Measurements from ENCODE around the gene MAP2K2.

MAP2K2 gene

GRCh38 chr19:4077007-4077374 is 46.9 kb downstream of the MAP2K2 start:
- DNase-seq = no peak
- Histone ChIP-seq H3K27ac (peak overlapping the region in 1 of 2 donors; percentile 64), H3K36me3 (no peaks in the 10 kb centered on the region), H3K27me3 (peaks cover 0 to 8% of the 10 kb centered on the region in 2 donors), H3K4me3 (no peak overlapping the region), H3K9me3 (no peaks in the 10 kb centered on the region), H3K4me1 (peaks cover 0 to 11% (median 8%) of the 10 kb centered on the region in 4 donors)
- TF ChIP-seq, protein P1, sequence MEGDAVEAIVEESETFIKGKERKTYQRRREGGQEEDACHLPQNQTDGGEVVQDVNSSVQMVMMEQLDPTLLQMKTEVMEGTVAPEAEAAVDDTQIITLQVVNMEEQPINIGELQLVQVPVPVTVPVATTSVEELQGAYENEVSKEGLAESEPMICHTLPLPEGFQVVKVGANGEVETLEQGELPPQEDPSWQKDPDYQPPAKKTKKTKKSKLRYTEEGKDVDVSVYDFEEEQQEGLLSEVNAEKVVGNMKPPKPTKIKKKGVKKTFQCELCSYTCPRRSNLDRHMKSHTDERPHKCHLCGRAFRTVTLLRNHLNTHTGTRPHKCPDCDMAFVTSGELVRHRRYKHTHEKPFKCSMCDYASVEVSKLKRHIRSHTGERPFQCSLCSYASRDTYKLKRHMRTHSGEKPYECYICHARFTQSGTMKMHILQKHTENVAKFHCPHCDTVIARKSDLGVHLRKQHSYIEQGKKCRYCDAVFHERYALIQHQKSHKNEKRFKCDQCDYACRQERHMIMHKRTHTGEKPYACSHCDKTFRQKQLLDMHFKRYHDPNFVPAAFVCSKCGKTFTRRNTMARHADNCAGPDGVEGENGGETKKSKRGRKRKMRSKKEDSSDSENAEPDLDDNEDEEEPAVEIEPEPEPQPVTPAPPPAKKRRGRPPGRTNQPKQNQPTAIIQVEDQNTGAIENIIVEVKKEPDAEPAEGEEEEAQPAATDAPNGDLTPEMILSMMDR (IDR thresholded peaks at IDR 0.05) = no peak
- intact Hi-C loops (cut with DNase I; ENCODE audit: low total_unique reads) = loop anchor here (5.0 kb wide), 1 partner anchor 565 kb away; no protein-coding TSS in a partner anchor

GRCh38 chr19:4075373-4075772 is 48.5 kb downstream of the MAP2K2 start:
- TF ChIP-seq, protein P1 (IDR thresholded peaks at IDR 0.05) = no peak
- H3K27ac ChIP-seq = no peak overlapping the region
- DNase-seq = no peak

GRCh38 chr19:4071610-4072009 is 52.3 kb downstream of the MAP2K2 start:
- peaks cover 0 to 13% (median 8%) of the 10 kb centered on the region in 4 donors for H3K4me1 ChIP-seq
- H3K4me3 ChIP-seq = no peak overlapping the region
- DNase-seq = no peak
- intact Hi-C loops (cut with DNase I; ENCODE audit: low total_unique reads) = no loop called here
- no peak overlapping the region for H3K27ac ChIP-seq
- H3K36me3 ChIP-seq = no peaks in the 10 kb centered on the region
- H3K27me3 ChIP-seq = no peaks in the 10 kb centered on the region
- TF ChIP-seq, protein P1 (IDR thresholded peaks at IDR 0.05) = no peak
- no peaks in the 10 kb centered on the region for H3K9me3 ChIP-seq

More at GRCh38 chr19:4075373-4075772, 48.5 kb downstream of the MAP2K2 start:
- intact Hi-C loops (cut with DNase I; ENCODE audit: low total_unique reads) = loop anchor here (5.0 kb wide), 1 partner anchor 563 kb away; no protein-coding TSS in a partner anchor
- H3K4me3 ChIP-seq = no peak overlapping the region
- no peaks in the 10 kb centered on the region for H3K36me3 ChIP-seq
- H3K4me1 ChIP-seq = peaks cover 0 to 11% (median 8%) of the 10 kb centered on the region in 4 donors
- no peaks in the 10 kb centered on the region for H3K9me3 ChIP-seq
- H3K27me3 ChIP-seq = peaks cover 0 to 8% of the 10 kb centered on the region in 2 donors

- Histone ChIP-seq H3K9me3 (no peaks in the 10 kb centered on the region), H3K4me1 (peaks cover 0 to 13% (median 8%) of the 10 kb centered on the region in 4 donors), H3K4me3 (no peak overlapping the region), H3K36me3 (no peaks in the 10 kb centered on the region), H3K27ac (no peak overlapping the region), H3K27me3 (no peaks in the 10 kb centered on the region)
- TF ChIP-seq, protein P1 (IDR thresholded peaks at IDR 0.05) = no peak
- intact Hi-C loops (cut with DNase I; ENCODE audit: low total_unique reads) = no loop called here
- no peak for DNase-seq
These were observed 54.5 kb downstream of the MAP2K2 start for GRCh38 chr19:4069331-4069959.

- Histone ChIP-seq H3K4me1 (peaks cover 0 to 23% (median 17%) of the 10 kb centered on the region in 4 donors), H3K27me3 (no peaks in the 10 kb centered on the region), H3K4me3 (peak overlapping the region; percentile 94 to 98), H3K36me3 (peaks cover 0 to 3% (median 0%) of the 10 kb centered on the region in 3 donors), H3K27ac (peak overlapping the region; percentile 89 to 91), H3K9me3 (no peaks in the 10 kb centered on the region)
- intact Hi-C loops (cut with DNase I; ENCODE audit: low total_unique reads) = no loop called here
- DNase-seq = no peak
- TF ChIP-seq, protein P1 (IDR thresholded peaks at IDR 0.05) = no peak
These were observed 55.6 kb downstream of the MAP2K2 start for GRCh38 chr19:4068047-4068966.

Measured in tibial artery (tissue), 4 donors.